NCI-H510A treated with DMSO at 0.1 percent for 48 hours (cell line): Measurements from ENCODE around the gene PAK5.

ENCODE experiments used
- DNase-seq: peaks from one replicate; lab custom pipeline; 2025; lab: John Stamatoyannopoulos, UW

PAK5 gene

DNA sequence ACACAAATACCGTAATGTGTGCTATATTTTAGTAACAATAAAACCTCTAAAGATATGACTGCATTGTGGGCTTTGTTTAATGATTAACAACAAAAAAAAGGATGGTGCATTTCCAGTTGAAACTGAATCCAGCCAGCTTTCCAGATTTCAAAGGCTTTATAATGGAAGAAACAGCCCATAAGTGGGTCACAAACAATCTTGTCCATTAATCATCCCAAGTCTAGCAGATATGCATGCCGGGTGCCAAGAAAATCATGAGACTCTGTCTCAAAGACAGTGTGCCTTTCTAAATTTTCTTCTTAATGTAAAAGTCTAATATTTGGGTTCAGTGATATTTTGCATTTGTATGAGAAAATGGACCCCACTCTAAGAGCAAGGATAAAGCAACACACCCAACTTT lies 345.1 kb downstream of the PAK5 start:
- DNase-seq, result no peak

DNA sequence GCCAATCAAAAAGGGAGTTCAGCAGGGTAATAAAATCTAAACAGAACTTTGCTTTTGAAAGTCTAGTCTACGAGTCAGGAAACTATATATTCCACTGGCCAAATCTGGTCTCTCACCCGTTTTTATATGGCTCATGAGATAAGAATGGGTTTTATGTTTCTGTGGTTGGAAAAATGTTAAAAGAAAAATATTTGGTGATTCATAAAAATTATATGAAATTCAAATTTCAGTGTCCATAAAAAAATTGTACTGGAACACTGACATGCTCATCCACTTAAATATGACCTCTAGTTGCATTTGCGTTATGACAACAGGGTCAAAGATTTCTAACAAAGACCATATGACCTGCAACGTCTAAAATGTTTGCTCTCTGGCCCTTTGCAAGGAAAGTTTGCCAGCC lies 346.8 kb downstream of the PAK5 start:
- no peak for DNase-seq

DNA sequence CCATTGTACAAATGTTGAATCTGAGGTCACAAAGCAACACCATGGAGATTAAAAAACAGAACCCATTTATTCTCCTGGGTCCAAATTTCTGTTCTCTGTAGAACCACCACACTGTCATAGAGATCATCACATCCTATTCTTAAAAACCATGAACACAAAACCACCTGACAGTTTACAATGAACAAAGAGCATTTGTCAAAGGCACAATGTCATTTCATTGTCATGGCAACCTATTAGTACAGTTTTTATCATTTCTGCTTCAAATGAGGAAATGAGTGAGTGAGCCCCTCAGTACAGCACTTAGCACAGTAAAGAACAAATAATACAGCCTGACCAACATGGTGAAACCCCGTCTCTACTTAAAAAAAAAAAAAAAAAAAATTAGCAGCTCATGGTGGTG lies 347.6 kb downstream of the PAK5 start:
- DNase-seq, result no peak

DNA sequence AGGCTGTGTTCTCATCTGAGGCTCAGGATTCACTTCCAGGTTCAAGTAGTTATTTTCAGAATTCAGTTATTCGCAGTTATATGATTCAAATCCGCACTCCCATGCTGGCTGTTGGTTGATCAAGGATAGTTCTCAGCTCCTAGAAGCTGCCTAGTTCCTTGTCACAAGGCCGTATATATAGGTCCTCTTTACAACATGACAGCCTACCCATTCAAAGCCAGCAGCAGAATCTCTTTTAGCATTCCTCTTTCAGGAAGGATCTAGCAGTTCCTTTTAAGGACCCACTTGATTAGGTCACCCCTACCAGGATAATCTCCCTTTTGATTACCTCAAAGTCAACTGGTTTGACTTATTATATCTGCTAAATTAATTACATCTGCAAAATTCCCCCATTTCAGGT lies 348.2 kb downstream of the PAK5 start:
- no peak for DNase-seq

DNA sequence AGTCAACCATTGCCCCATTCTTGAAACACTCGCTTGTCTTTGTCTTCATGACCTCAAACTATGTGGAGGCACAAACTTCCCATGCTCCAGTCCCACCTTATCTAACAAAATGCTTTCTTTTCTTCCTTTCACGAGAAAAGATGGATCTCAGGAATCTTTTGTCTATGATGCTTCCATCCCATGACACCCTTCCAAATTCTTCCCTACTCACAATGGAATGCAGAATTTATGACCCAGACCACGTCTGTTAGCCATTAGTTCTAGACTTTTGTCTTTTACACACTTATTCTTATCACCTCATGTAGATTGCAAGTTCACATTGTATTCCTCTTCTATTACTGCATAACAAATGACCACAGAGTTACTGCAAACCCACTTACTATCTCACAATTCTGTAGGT lies 348.7 kb downstream of the PAK5 start:
- DNase-seq, result no peak

DNA sequence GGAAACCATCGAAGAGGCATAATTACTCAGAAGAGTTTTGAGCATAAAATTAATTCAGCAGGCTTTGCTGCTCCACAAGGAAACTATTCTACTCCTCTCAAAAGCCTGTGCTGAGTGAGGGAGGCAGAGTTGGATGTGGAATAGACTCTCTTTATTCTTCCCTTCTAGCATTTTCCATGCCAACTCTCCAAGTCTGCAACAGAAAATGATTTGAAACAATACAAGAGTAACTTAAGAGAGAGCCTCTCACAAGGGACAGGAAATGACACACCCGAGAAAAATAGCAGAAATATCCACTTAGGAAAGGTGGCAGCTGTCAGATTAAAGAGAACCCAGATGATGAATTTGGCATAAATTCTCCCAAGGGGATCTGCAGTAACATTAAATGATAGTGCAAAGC lies 350.8 kb downstream of the PAK5 start:
- no peak for DNase-seq
